Measurements from ENCODE around the gene MUC2.

Gene MUC2

DNA sequence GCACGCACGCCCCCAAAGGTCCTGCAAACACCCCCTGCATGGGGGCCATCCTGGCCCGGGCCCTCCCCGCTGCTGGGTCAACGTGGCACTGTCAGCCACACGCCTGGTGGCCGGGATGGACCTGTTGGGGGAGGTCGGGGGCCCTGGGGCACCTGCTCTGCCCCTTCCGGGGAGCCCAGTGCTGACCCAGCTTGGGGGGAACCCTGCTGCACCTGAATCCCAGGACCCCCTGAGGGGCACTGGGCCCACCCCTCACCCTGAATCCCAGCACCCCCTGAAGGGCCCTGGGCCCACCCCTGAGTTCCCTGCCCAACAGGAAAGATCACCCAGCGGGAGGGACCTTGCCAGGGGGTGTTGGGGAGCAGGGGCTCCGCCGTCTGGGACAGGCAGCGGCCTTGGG, 37.7 kb upstream of the MUC2 start:
- no peak for DNase-seq

- DNase-seq, result no peak
Measured at GRCh38 chr11:1037506-1038055, 37.1 kb upstream of the MUC2 start.

DNA sequence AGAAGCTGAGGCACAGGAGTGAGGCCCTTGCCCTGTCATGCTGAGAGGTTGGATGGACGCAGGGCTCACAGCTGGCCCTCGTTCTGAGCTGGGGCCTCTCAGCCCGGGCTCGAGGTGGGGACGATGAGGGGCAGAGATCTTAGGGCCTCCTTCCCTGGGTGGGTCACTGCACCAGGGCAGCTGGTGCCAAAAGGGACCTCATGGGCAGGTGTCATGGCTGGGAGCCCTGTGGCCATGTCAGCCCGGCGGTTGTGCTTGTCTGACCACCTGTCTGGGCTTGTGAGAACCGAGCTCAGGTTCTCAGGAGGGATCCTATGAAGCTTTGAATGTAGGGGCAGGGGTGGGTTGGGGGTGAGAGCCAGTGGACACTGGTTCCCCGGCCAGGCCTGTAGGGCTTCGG, 36.3 kb upstream of the MUC2 start:
- DNase-seq, result no peak

DNA sequence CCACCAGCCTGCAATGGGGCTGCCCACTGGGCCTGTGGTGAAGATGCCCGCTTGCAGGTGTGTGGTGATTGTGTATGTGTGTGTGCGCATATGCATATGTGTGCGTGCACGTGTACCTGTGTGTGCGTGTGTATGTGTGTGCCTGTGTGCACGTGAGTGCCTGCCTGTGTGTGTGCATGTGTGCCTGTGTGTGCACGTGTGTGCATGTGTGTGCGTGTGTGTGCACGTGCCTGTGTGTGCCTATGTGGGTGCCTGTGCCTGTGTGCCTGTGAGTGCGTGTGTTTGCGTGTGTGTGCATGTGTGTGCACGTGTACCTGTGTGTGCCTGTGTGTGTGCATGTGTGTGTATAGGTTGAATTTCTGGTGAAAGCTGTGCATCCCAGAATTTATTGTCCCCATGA, 35.8 kb upstream of the MUC2 start:
- no peak for DNase-seq

GRCh38 chr11:1039481-1040427, 34.9 kb upstream of the MUC2 start:
- no peak for DNase-seq

- DNase-seq, result no peak
Measured at GRCh38 chr11:1040428-1041148, 34.1 kb upstream of the MUC2 start.

DNA sequence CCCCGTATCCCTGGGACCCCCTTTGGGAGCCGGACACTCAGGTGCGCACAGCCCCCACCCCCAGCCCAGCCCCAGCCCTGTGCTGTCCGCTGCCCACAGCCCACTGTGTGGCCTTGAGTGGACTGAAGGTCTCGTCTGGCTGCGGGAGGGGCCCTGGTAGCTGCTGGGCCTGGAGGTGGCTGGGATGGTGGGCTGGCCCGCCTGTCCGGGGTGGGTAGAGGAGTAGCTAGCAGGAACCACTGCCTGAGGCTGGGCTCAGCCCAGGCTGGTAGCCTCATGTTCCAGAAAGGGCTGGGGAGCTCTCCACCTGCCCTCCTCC, 33.6 kb upstream of the MUC2 start:
- DNase-seq, result no peak

DNA sequence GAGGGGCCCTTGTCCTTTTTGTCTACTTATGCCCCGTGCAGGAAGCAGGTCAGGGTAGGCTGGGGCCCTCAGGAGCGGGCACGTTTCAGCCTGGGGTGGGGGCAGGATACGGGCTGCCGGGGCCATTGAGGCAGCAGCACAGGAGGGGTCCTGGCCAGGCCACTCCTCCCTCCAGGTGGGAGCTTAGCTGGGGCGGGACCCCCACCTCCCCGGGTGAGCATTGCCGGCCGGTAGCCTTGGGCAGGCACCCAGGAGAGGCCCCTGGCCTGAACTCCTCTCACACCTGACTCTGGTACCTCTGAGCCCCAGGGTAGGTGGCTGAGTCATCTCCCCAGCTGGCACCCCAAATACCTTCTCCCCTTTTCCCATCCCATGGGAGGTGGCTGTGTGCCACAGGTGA, 33.2 kb upstream of the MUC2 start:
- no peak for DNase-seq

DNA sequence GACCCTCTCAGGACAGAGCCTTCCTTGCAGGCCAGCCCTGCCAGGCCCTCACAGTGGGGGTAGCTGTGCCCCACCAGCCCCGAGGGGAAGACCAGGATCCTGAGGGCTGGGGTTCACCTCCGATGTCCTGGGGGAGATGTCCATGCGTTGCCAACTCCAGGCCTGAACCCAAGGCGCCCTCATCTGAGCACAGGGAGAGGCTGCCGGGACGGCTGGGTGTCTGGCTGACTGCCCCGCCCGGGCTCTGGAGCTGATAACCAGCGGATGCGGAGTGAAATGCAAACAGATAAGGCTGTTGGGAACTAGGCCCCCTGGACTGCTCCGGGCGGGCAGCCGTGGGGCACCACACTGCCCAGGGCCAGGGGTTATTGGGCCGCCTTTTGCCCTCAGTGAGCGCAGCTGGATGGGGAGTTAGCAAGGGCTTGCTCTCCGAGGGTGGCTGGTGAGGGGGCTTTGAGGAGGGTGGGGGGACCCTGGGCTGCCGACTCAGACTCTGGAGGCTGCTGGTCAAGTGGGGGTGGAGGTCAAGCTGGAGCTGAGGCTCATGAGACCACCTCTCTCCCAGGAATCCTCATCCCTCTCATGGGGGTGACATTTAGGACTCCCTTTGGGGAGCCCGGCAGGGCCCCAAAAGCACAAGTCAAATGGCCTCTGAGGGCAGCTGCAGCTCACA, 32.6 kb upstream of the MUC2 start:
- DNase-seq, result no peak

GRCh38 chr11:1042626-1043562, 31.8 kb upstream of the MUC2 start:
- DNase-seq, result no peak

DNA sequence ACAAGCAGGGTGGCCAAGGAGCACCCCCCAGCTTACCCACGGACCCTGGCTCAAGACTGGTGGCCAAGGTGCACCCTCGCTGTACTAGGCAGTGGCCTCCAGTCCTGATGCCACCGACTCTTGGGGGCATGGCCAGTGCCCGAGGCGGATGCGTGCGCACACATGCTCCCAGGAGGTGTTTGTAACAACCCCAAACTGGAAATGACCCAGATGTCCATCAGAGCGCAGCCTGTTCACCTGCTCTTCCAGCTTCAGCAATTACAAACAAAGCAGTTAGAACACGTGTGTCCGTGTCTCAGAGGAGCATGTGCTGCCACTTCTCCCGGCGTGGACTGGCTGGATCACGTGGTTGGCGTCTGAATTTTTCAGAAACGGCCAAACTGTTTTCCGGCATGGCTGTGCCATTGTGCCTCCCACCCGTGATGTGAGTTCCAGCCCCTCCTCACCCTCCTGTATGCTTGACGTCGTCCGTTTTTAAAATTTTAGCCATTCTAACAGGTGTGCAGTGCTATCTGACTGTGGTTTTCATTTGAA, 31.0 kb upstream of the MUC2 start:
- DNase-seq, result no peak

GRCh38 chr11:1044160-1044559, 30.5 kb upstream of the MUC2 start:
- no peak for DNase-seq

DNA sequence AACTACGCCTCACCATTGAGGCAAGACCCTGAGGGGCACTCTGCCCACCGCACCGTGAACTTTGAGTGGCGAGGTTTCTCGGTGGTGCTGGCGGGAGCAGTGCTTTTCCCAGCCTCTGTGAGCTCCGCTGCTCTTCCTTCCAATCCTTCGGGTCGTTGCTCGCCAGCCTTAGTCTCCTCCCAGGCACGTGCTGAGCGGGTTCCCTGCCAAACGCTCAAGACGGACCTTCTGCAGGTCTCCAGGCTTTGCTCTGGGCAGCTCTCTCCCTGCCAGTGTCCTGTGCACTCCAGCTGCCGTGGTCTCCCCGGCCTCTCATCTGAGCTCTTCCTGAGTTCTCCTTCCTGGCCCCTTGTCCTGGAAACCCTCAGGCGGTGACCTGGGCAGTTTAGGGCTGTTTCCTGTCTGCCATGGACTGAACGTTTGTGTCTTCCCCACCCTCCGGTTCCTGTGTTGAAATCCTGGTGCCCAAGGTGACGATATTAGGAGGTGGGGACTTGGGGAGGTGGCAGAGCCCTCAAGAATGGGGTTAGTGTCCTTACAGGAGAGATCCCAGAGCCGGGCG, 27.0 kb upstream of the MUC2 start:
- no peak for DNase-seq

GRCh38 chr11:1048375-1049070, 26.2 kb upstream of the MUC2 start:
- DNase-seq, result no peak

DNA sequence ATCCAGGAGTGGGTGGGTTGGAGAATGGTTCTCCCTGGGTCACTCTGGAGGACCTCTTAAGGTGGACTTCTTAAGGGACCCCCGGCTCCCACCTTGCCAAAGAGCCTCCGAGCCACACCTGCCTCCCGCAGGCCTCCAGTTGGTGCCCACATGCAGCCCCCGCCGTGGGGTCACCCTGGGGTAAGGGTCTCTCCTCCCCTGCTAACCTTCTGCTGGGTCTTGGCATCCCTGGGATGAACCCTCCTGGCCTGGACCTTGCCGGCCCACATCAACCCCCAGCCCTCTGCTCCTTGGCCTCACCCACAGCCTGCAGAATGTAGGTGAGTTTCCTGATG, 25.6 kb upstream of the MUC2 start:
- DNase-seq, result no peak

- no peak for DNase-seq
Measured at GRCh38 chr11:1049431-1049891, 25.2 kb upstream of the MUC2 start.

DNA sequence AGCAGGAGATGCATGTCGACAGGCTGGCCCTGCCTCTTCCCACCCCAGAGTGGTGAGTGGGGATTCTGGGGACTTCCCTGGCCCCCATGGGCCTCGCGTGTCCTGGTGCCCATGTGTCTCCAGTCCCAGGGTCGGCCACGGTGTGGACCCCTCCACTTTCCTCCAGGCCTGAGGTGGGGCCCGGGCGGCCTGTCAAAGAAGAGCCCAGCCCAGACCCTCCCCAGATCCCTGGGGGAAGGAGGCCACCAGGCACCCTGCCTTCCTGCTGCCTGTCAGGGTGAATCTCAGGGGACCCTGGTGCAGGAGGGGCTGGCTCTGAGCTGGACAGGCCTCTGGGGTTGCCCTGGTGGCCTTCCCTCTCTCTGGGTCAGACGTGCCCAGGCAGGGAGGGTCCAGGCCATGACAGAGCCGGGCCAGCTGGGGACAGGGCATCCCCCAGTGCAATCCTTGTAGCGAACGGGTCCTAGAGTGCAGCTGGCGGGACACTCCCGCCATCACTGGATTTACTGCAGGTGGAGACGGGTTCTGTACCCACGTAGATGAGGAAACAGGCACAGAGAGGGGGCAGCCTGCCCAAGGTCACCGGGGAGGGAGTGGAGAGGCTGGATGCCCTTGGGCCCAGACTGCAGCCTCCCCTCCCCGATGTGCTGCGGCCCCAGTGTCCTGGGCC, 24.6 kb upstream of the MUC2 start:
- no peak for DNase-seq

DNA sequence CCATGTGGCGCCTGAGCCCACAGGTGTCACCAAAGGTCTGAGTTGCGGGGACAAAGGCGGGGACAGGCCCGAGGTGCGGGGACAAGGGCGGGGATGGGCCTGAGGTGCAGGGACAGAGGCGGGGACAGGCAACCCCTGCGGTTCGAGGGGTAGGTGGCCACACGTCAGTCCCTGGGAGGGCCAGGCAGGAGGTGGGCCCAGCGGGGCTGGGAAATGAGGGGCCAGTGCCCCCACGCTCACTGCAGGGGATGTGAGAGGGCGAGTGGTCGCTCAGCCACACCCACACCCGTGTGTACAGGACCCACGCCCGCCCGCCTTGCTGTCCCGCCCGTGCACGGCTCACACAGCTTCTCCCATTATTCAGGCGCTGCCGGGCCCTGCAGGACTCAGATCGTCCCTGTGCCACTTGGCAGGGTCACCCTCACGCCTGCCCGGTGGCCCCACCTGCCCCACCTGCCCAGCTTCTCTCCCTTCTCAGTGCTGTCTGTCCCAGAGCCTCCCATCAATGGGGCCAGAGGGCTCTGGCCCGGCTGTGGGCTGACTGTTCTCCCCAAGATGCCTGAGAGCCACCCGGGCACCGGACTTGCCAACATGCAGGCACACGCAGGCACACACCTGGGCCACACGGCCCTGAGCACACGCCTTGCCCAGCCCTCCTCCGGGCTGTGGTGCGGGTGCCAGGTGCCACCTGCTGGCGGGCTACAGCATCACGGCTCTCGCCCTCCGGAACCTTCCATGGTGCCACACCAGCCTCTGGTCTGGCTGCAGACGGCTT, 23.9 kb upstream of the MUC2 start:
- peak; percentile 57 for DNase-seq

- DNase-seq, result no peak
Measured at GRCh38 chr11:1051356-1052132, 23.1 kb upstream of the MUC2 start.

Measured in EL (cell line).